Panc1 (cell line): ENCODE results near the gene FGD5. TPM values are rescaled to one million over a fixed set of nuclear protein-coding genes. Genes with fewer than 3 reads are reported as not detected.

Experiments used
- ATAC-seq: fragments of 200-7000 bp; cut with Tn5 transposase; 2 replicates; pipeline ENCODE4 v1.9.1; 2020; ENCODE audit warnings: mild to moderate bottlenecking, moderate library complexity
- BruUV-seq: library from RNA; stranded (reverse); fragments of 400-500 nt; replicated peaks from 2 replicates; lab custom pipeline; 2021; lab: Mats Ljungman, UMichigan
- CTCF ChIA-PET: fragments of 300-600 bp; sonication (Branson Sonifier 250); formaldehyde crosslinking; loops from one replicate; lab custom pipeline; 2022; ENCODE audit warnings: antibody characterized with exemption; lab: Charles Lee
- POLR2A ChIA-PET: fragments of 300-600 bp; sonication (Branson Sonifier 250); formaldehyde crosslinking; loops from one replicate; lab custom pipeline; 2022; ENCODE audit warnings: antibody characterized with exemption; lab: Charles Lee
- DNase-seq: peaks from one replicate; pipeline ENCODE4 v3.0.0-alpha.2; 2010; ENCODE audit warnings: low read depth, low spot score
- H3K27ac ChIP-seq: 2 replicates; pipeline ENCODE4 v1.5.1; 2011; ENCODE audit warnings: mild to moderate bottlenecking, low read length, inconsistent platforms
- H3K27me3 ChIP-seq: fragments of 200-500 bp; sonication (Bioruptor generic); 2 replicates; pipeline ENCODE4 v1.6.0; 2014; ENCODE audit warnings: low read length, inconsistent platforms; ENCODE audit not compliant: control insufficient read depth, insufficient read depth
- H3K36me3 ChIP-seq: fragments of 200-500 bp; sonication (Bioruptor generic); 2 replicates; pipeline ENCODE4 v1.5.1; 2014; ENCODE audit warnings: inconsistent platforms, mild to moderate bottlenecking, low read length, moderate library complexity; ENCODE audit not compliant: control insufficient read depth, insufficient read depth
- H3K4me1 ChIP-seq: 2 replicates; pipeline ENCODE4 v1.5.1; 2011; ENCODE audit warnings: inconsistent platforms, mild to moderate bottlenecking, low read length, moderate library complexity; ENCODE audit not compliant: control insufficient read depth, insufficient read depth
- H3K4me3 ChIP-seq, 2 experiments: 2 replicates each; pipeline ENCODE4 v1.5.1; 2011 to 2012; ENCODE audit warnings: low read depth in 2 of 2, low read length in 2 of 2, mild to moderate bottlenecking in 2 of 2, inconsistent platforms in 1 of 2, moderate library complexity in 1 of 2
- H3K9me3 ChIP-seq: fragments of 200-500 bp; sonication (Bioruptor generic); 2 replicates; pipeline ENCODE4 v1.5.1; 2014; ENCODE audit warnings: low read depth, mild to moderate bottlenecking, inconsistent platforms, low read length, moderate library complexity; ENCODE audit not compliant: control insufficient read depth, insufficient read depth
- CTCF ChIP-seq: fragments of 450-650 bp; IDR thresholded peaks from 2 replicates; pipeline ENCODE4 v1.5.1; 2017; ENCODE audit warnings: mild to moderate bottlenecking
- POLR2AphosphoS5 ChIP-seq: IDR thresholded peaks from 2 replicates; pipeline ENCODE4 v1.6.1; 2012; ENCODE audit warnings: mild to moderate bottlenecking, low read depth, low read length, moderate library complexity
- REST ChIP-seq, 2 experiments: IDR thresholded peaks; 2 replicates each; pipeline ENCODE4 v1.6.1; 2011 to 2012; ENCODE audit warnings: low read depth in 2 of 2, control low read depth in 1 of 2, low read length in 1 of 2, mild to moderate bottlenecking in 1 of 2, moderate library complexity in 1 of 2; ENCODE audit not compliant: insufficient read depth in 1 of 2
- SIN3A ChIP-seq: IDR thresholded peaks from 2 replicates; pipeline ENCODE4 v1.6.1; 2012; ENCODE audit warnings: low read depth, mild to moderate bottlenecking, low read length, moderate library complexity, borderline replicate concordance; ENCODE audit not compliant: insufficient read depth
- TCF7L2 ChIP-seq: IDR thresholded peaks from 2 replicates; pipeline ENCODE4 v1.6.1; 2011; ENCODE audit warnings: mild to moderate bottlenecking, low read depth, low read length, inconsistent platforms
- in situ Hi-C: cut with HindIII; loops from 2 replicates; pipeline ENCODE4 v1.10.0; 2016; ENCODE audit warnings: low sequenced_read_pairs, low pct_unique_long_range_greater_than_20kb
- intact Hi-C: fragments of 100-400 bp; cut with micrococcal nuclease; formaldehyde crosslinking; loops from one replicate; pipeline ENCODE4 v1.10.0; 2022; ENCODE audit not compliant: unreplicated experiment
- total RNA-seq: library from RNA; stranded (reverse); gene quantifications from one replicate; pipeline ENCODE4 v1.2.1, GENCODE V29; 2021; ENCODE audit not compliant: unreplicated experiment

Gene FGD5
- total RNA-seq, 1 experiment from 2014 or later: 0.77 TPM

DNA sequence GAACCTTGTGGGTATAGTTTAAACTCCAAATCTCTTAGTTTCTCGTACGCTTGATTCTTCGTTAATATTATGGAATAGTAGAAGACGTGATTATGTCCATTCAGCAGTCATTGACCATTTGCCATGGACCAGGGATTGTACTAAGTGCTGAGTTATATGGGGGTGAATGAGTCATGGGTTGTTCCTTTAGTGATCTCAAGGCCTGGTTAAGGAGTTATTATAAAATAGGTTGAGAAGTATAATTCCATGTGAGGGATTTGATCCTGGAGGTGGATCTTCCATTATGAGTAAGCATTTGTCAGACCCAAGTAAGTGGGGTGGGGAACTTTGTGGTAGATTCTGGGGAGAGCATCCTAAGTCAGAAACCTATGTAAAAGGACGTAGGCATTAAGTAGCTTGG lies 144.0 kb downstream of the FGD5 start:
- no peaks in the 10 kb centered on the region for H3K27me3 ChIP-seq
- no peaks in the 10 kb centered on the region for H3K4me1 ChIP-seq
- POLR2A ChIA-PET: no interaction called here
- TF ChIP-seq POLR2AphosphoS5 (no peak), SIN3A (no peak), REST (IDR thresholded peaks at IDR 0.05; ENCODE audit: insufficient read depth in 1 of 2, low read depth in 2 of 2, low read length in 1 of 2) (no peak), TCF7L2 (no peak), CTCF (no peak)
- no TSS peak for BruUV-seq
- no peak overlapping the region for H3K4me3 ChIP-seq
- CTCF ChIA-PET: no interaction called here
- no peaks in the 10 kb centered on the region for H3K9me3 ChIP-seq
- intact Hi-C loops: no loop called here
- ATAC-seq (no peak), DNase-seq (no peak)
- H3K27ac ChIP-seq: no peak overlapping the region
- no peaks in the 10 kb centered on the region for H3K36me3 ChIP-seq
- in situ Hi-C loops: no loop called here

DNA sequence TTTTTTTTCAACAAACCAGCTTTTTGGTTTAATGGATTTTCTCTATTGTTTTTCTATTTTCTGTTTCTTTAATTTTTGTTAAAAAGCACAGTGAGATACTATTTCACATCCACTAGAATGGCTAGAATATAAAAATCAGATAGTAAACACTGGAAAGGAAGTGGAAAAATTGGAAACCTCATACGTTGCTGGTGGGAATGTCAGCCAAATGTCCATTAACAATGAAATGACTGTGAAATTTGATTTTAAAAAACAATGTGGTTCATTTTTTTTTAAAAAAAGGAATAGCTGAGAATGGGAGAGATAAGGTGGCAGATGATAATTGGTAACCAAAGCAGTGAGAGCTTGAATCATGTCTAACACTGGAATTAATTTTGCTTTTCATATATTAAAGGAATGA lies 148.5 kb downstream of the FGD5 start:
- in situ Hi-C loops: no loop called here
- CTCF ChIA-PET: no interaction called here
- DNase-seq (no peak), ATAC-seq (no peak)
- no peak for TF ChIP-seq TCF7L2
- no peak for TF ChIP-seq POLR2AphosphoS5
- TF ChIP-seq REST (IDR thresholded peaks at IDR 0.05; ENCODE audit: insufficient read depth in 1 of 2, low read depth in 2 of 2, low read length in 1 of 2): no peak
- no peak for TF ChIP-seq CTCF
- TF ChIP-seq SIN3A: no peak
- intact Hi-C loops: no loop called here
- Histone ChIP-seq H3K36me3 (no peaks in the 10 kb centered on the region), H3K27ac (no peak overlapping the region), H3K9me3 (no peaks in the 10 kb centered on the region), H3K4me3 (no peak overlapping the region), H3K4me1 (no peaks in the 10 kb centered on the region), H3K27me3 (no peaks in the 10 kb centered on the region)
- POLR2A ChIA-PET: no interaction called here
- no TSS peak for BruUV-seq
